OCI-LY7 (cell line): Measurements from ENCODE around the gene TRMT1.

ENCODE experiments used
- CTCF ChIP-seq: fragments of 200-600 bp; sonication (generic); conservative IDR thresholded peaks from 2 replicates; pipeline ENCODE4 v1.5.1; 2014; ENCODE audit warnings: mild to moderate bottlenecking, antibody characterized with exemption, low read length, moderate library complexity, mixed read lengths
- EZH2phosphoT487 ChIP-seq: fragments of 200-600 bp; sonication (generic); IDR thresholded peaks from 2 replicates; pipeline ENCODE4 v1.6.1; 2018; ENCODE audit warnings: low read depth, borderline replicate concordance, mild to moderate bottlenecking, mixed run types, antibody characterized with exemption, low read length, moderate library complexity, mixed read lengths

DNA sequence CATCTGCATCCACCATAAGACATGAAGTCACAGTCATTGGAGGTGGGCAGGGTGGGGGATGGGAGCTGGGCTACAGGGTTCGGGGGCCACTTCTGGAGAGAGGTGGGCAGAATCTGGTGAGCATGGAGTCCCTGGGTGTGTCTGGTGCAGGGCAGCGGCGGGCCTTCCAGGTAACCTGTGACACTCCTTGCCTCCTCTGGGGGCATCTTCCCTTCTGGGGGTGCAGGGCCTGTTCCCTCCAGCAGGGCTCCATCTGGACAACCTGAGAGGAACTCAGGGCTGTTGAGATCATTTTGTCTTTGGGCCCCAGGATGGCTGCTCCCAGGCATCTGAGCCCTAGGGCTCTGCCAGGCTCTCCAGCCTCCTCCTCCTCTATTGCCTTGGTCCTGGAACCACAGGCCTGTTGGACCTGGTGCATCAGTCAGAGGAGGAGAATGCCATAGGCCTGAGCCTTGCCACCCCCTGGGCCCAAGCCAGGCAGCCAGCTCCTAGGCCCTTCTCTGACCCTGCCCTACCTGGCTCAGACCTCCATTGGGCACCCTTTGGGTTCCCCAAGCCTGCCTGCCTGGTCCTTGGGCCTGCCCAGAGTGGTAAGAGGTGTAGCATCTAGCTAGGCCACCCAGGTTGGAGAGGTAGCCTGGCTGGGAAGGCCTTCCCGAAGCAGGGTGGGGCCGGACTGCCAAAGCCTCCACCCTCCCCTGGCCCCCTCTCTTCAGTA is 27.2 kb downstream of the TRMT1 start:
- TF ChIP-seq CTCF, result peak; percentile 74
- TF ChIP-seq EZH2phosphoT487, result no peak
